Choroid plexus epithelial cell (primary cell): ENCODE measurements around the gene HMSD.
A peak's percentile ranks its signal among the peaks of the same experiment; 100 is the strongest.
"Not testable (repeated sequence)": the region's sequence is repeated elsewhere in the genome, so short reads cannot be mapped to it uniquely, and the experiment has no call there.

ENCODE experiments used
- DNase-seq: peaks from one replicate; pipeline ENCODE4 v3.0.0-alpha.2; 2010; ENCODE audit warnings: low read depth
- H3K4me3 ChIP-seq: 2 replicates; pipeline ENCODE4 v1.5.1; 2011; ENCODE audit warnings: low read depth, mild to moderate bottlenecking, control low read depth, low read length, moderate library complexity
- CTCF ChIP-seq: conservative IDR thresholded peaks from 2 replicates; pipeline ENCODE4 v1.5.1; 2011; ENCODE audit warnings: low read depth, mild to moderate bottlenecking, control low read depth, inconsistent platforms, low read length, moderate library complexity

The HMSD gene

GRCh38 chr18:63936156-63936931 is 12.8 kb upstream of the HMSD start:
- TF ChIP-seq CTCF, result peak; percentile 79
- peak overlapping the region; percentile 68 for H3K4me3 ChIP-seq
- DNase-seq, result peak; percentile 67

- no peak for DNase-seq
- H3K4me3 ChIP-seq, result peak overlapping the region; percentile 68
- TF ChIP-seq CTCF, result no peak
These were observed 12.1 kb upstream of the HMSD start for GRCh38 chr18:63936932-63937393.

- no peak for TF ChIP-seq CTCF
- DNase-seq, result no peak
These were observed 9.1 kb upstream of the HMSD start for GRCh38 chr18:63940008-63940407.

GRCh38 chr18:63940543-63941050 is 8.5 kb upstream of the HMSD start:
- H3K4me3 ChIP-seq, result not testable (repeated sequence)

More at GRCh38 chr18:63940008-63940407, 9.1 kb upstream of the HMSD start:
- no peak overlapping the region for H3K4me3 ChIP-seq

GRCh38 chr18:63947051-63947790 is 1.9 kb upstream of the HMSD start:
- TF ChIP-seq CTCF, result no peak
- no peak for DNase-seq
- no peak overlapping the region for H3K4me3 ChIP-seq

More at GRCh38 chr18:63940543-63941050, 8.5 kb upstream of the HMSD start:
- not testable (repeated sequence) for DNase-seq

- peak; percentile 63 for TF ChIP-seq CTCF
- H3K4me3 ChIP-seq, result no peak overlapping the region
- DNase-seq, result peak; percentile 80
These were observed 2.2 kb downstream of the HMSD start for GRCh38 chr18:63951302-63951705.

GRCh38 chr18:63953811-63954210 is 4.7 kb downstream of the HMSD start:
- no peak for TF ChIP-seq CTCF
- peak; percentile 34 for DNase-seq

More at GRCh38 chr18:63953811-63954210, 4.7 kb downstream of the HMSD start:
- H3K4me3 ChIP-seq, result no peak overlapping the region
